Right lung (tissue), 5 donors: ENCODE results near the gene TSPAN9. TPM values are rescaled to one million over a fixed set of nuclear protein-coding genes. Genes with fewer than 3 reads are reported as not detected.

Source experiments
- DNase-seq, 2 donors: peaks; one replicate each; pipeline ENCODE4 v3.0.0-alpha.2; 2013
- polyA plus RNA-seq, 5 donors: library from polyadenylated mRNA; unstranded; fragments of 120-200 nt; gene quantifications; one replicate each; pipeline versions ENCODE4 v1.2.1 to v1.2.3, GENCODE V29; 2013; ENCODE audit warnings: inconsistent platforms in 1 of 5, low replicate concordance in 1 of 5; ENCODE audit not compliant: insufficient read length in 5 of 5, insufficient read depth in 1 of 5

TSPAN9 gene
- polyA plus RNA-seq, 5 donors: 81.2 to 102 (median 91.2) TPM

GRCh38 chr12:3157581-3158323 is 80.6 kb downstream of the TSPAN9 start:
- no peak for DNase-seq

- DNase-seq: no peak
Observed at GRCh38 chr12:3158851-3159465, 81.8 kb downstream of the TSPAN9 start.

- DNase-seq: no peak
Observed at GRCh38 chr12:3160081-3160480, 82.9 kb downstream of the TSPAN9 start.

- no peak for DNase-seq
Observed at GRCh38 chr12:3161861-3162260, 84.7 kb downstream of the TSPAN9 start.

GRCh38 chr12:3164454-3165077 is 87.4 kb downstream of the TSPAN9 start:
- no peak for DNase-seq

- DNase-seq: no peak
Observed at GRCh38 chr12:3165078-3165980, 88.2 kb downstream of the TSPAN9 start.

GRCh38 chr12:3167636-3168035 is 90.5 kb downstream of the TSPAN9 start:
- DNase-seq: no peak

GRCh38 chr12:3168223-3169221 is 91.3 kb downstream of the TSPAN9 start:
- no peak for DNase-seq

GRCh38 chr12:3170423-3171194 is 93.4 kb downstream of the TSPAN9 start:
- no peak for DNase-seq

GRCh38 chr12:3171195-3171591 is 94.0 kb downstream of the TSPAN9 start:
- no peak for DNase-seq

GRCh38 chr12:3172124-3173007 is 95.2 kb downstream of the TSPAN9 start:
- DNase-seq: no peak

GRCh38 chr12:3173008-3173553 is 95.9 kb downstream of the TSPAN9 start:
- DNase-seq: no peak

GRCh38 chr12:3173912-3174311 is 96.7 kb downstream of the TSPAN9 start:
- no peak for DNase-seq

GRCh38 chr12:3175238-3175637 is 98.1 kb downstream of the TSPAN9 start:
- DNase-seq: no peak

- no peak for DNase-seq
Observed at GRCh38 chr12:3176754-3177153, 99.6 kb downstream of the TSPAN9 start.

GRCh38 chr12:3177778-3178425 is 100.7 kb downstream of the TSPAN9 start:
- no peak for DNase-seq

GRCh38 chr12:3178671-3179313 is 101.6 kb downstream of the TSPAN9 start:
- DNase-seq: no peak

- no peak for DNase-seq
Observed at GRCh38 chr12:3179731-3180130, 102.6 kb downstream of the TSPAN9 start.
